CD4-positive, alpha-beta T cell treated with Interferon gamma for 1 hour (primary cell): ENCODE results near the gene BARX2.

Experiments used
- DNase-seq: peaks from one replicate; pipeline ENCODE4 v3.0.0-alpha.2; 2020

BARX2 gene

DNA sequence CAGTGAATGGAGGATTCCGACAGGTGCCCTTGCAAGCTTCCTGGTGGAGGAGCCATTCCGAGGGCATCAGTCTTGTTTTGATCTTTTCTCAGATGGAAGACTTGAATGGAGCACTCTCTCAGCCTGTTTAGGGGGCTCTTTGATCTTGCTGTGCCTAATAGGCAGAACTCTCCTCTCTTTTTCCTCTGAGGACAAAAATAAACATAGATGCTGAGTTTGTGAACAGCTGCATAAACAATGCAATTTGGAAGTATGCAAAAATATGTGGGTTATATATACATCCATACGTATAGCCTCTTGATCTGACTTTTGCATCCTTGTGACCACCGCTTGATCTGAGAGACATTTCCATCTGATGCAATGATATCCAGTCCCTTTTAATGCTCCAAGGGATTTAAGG, 29.1 kb downstream of the BARX2 start:
- DNase-seq: no peak

DNA sequence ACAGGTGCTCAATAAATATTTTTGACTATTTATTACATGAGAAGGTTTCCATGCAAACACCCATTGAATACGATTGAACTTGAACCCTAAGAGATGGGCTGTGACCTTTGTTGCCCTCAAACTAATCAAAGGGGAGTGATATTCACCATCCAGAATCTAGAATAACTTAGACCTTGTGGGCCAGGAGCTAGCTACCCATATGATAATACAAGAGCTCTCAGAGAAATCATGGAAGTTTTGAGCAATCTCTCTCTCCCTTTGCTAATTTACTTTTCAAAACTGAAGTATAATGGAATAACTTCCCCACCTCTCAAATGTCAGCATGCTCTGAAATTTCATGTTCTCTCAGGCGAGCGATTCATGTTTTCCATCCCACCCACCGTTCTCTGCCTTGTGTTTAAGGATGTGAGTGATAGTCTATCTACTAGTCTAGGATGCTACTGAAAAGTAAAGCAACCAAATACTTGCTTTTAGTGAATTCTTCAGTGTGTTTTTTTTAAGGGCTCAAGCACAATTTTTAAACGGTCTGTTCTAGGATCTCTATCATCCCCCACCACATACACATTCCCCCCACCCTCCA, 33.3 kb downstream of the BARX2 start:
- DNase-seq: no peak

DNA sequence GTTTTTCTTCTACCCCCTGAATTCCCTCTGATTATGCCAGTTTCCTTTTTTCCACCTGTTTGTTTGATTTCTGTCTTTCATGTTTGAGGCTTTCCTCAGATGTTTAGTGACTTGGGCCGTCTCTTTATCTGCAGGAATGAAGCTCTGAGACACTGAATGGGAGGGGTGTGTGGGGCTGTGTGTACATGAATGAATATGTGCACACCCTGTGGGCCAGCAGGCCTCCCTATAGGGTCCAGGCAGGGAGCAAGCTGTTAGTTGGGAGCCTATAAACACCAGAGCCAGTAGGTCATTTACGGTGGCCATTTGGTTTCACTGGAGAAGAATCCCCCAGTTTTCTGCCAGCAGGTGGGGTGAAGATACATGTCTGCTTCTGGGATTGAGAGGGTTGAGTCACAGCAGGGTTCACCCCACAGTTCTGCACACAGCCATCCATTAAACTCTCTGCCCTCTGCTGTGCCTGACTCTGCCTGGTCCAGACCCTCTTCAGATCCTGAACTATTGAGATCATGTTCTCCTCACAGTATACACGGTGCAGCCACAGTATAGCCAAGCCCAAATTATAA, 34.8 kb downstream of the BARX2 start:
- no peak for DNase-seq

DNA sequence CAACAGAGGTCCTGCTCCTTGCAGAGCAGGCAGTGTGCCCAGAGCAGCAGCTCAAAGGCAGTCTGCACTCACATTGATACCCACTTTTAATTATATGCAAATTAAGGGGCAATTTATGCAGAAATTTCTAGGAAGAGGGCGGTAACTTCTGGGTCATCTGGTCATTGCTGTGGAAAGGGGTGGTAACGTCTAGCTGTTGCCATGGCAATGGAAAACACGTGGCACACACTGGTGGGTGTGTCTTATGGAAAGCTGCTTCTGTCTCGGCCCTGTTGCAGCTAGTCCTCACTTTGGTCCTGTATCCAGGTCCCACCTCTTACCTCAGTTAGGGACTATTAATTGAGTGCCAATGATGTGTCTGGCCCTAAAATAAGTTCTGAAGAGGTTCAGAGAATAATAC, 36.8 kb downstream of the BARX2 start:
- no peak for DNase-seq

DNA sequence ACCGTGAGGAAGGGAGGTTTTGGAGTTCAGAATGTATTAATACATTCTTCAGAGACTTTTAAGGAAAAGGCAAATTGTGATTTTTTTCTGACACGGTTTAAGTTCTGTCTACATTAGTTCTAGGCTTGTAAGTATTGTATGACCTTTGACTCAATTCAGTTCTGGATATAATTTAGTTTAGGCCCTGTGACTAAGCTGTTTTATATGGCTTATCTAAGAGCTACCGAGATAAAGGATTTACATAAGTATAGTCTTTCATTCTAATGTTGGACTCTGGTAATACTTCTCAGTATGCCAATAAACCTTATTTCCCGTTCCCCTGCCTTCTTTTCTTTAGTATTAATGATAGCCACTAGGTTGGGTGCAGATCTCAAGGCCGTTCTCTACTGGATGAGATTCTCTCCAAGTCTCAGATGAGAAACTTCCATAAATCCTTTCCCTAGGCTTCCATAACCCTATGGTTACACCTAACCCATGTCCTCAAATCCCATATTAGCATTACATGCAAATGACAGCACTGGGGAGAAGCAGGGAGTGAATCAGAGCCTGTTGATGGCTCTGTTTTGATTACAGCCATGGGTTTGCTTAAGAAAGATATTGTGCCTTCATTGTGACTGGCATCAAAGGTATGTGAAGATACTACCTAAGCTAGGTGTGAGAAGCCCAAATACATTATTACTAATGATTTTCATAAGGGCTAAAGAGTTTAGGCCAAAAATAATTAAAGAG, 38.7 kb downstream of the BARX2 start:
- no peak for DNase-seq

DNA sequence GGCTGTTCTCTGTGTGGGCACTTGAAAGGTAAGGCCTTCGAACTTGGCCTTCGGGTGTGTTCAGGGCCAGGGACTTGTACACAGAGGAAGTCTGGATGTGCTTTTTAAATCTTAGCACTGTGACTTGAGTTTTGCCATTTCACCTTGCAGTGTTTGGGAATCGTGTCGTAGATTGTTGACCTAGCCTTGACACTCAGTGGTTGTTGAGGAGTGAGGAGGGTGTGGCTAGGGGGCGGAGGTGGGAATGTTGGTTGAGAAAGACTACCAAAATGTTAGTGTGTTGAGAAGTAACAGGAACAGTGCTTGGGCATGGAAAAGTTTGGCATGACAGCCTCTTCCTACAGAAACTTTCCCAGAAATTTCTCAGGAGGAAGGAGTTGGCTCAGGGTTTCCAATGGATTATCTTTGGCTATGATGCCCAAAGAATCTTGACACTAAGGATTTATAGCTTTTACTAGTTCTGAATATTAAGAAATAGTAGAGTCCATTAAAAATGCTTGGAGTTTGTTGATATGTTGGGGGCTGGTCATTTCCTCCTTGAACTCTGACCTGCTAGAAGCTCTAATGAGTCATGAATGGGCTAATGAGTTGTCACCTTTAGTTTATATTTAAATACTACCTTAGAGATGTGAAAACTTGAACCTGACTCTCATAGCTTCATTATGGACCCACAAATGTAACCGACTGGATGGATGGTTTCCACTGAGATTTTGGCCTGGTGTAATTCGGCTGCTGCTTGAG, 40.6 kb downstream of the BARX2 start:
- DNase-seq: no peak

DNA sequence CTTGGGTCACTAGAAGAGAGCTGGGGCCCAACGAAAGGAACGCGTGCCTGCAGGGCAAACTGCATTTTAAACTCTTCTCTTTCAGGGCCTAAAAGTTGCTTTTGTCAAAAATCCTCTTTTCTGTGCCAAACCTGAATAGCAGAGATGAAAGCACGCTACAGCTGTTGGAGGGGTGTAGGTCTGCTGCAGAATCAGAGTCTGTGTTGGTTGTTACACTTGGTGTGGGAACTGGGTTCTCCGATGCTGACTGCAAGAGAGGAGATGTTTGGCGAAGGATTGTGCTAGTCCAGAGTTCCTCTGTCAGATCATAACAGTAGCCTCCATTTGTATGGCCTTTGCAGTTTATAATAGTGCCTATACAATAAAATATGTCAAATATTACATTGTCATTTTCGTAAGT, 41.8 kb downstream of the BARX2 start:
- DNase-seq: no peak

DNA sequence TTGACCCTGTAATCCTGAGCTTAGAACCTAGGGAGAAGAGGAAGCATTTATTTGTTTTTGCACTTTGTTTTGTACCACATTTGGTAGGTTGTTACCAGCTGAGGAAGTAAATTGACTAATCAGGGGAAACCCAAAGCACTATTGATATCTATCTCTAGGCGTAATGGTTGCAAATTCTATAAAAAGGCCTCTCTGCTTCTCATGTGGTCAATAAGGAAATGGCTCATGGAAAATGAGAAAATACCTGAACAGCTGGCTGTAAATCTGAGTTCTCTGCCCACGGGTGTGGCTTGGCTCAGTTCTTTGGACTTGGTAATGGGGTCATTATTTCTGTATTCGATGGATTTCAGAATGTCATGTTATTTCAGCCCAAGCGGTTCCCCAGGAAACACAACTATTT, 42.4 kb downstream of the BARX2 start:
- no peak for DNase-seq

DNA sequence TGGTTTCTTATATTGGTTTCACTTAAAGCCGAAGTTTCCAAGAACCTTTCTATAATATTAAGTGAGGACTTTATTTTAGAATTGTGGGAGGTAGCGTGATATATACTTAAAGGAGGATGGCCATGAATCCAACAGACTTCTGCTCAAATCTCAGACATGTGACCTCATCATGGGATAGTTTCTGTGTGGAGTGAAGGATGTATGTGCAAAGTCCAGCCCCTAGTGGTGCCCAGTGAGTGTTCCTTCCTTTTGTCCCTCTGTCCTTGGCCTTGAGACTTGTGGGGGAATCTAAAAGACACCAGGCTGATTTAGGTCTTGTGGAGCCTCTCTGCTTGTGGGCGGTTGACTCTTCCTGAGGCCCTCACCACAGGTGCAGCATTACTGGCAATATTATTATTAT, 43.7 kb downstream of the BARX2 start:
- DNase-seq: no peak

DNA sequence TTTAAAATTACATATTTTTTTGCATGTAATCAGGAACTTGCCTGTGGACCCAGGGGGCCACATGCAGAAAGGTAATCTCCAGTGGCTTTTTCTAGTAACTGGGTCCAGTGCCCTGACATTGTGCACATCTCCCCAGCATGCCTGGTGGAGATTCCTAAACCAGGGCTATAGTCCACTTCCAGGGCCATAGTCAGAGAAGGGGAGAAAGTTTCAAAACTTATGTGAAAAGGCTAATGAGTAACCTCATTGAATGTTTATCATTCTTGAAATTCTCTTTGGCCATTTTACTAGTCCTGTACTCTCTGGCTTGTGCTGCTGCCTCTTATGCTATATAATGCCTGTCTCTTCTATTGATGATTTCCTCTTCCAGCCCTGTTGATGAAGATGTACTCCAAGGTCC, 47.8 kb downstream of the BARX2 start:
- DNase-seq: no peak

DNA sequence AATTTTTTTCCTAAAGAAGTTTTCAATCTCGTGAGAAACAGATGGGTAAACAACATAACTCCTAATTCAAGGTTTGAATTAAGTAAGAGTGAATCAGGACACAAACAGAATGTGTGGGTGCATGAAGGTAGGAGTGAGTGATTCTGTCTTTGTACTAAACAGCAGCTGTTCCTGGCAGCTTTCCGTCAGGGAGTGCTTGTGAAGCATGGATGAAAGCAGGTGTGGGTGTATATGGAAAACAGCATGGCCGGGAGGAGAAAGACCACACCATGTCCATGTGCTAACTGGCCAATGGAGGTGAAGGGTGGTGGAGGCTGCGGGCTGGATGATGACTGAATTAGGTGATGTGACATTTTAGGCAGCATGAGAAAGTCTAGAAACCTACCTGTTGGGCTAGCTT, 49.6 kb downstream of the BARX2 start:
- DNase-seq: no peak

DNA sequence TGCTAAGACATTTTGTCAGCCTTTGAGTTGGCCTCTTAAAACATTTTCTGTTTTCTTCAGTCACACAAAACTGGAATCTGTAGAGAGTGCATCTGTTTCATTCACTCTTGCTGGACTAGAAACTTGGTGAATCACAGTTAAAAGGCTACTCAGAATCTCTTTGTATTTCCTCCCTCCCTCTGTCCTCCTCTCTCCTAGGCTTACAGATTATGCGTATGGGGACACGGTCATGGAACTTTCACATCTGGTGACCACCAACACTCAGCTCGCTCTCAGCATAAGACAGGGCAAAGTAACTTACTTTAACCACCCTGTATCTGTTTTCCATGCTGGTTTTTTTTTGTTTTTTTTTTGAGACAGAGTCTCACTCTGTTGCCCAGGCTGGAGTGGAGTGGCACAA, 50.4 kb downstream of the BARX2 start:
- no peak for DNase-seq

DNA sequence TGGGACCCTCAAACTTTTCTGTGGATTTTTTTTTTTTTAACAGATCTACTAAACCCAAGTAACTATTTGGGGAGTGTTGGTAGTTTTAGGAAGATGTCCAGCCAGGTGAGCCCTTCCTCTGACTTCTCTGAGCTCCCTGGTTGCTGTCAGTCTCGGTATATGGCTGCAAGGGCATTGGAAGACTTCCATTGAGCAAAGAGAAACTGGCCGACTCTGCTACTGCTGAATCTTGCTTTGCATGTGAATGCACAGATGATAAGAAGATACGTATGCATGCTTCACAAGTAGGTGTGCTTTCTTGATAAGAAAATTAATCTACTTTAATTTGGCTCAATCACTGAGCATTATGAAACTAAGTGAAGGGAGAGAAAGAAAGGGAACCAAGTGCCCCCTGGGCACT, 51.1 kb downstream of the BARX2 start:
- no peak for DNase-seq

DNA sequence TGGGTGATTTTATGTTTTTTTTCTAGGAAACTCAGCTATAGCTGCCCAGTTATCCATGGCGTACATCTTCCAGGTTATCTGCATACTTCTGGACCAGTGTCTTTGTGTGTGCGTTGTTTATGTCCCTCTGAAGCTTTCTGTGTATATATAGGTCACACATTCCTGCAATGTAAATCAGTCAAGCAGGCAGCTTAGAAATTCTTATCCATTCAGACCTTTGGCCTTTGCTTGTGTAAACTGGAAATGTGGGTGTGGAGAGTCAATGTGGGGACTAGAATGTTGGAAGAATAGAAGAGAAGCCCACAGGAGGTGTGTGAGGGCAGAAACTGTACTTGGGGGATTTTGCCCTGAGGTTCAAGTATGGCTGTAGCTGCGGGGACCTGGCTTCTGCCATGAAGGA, 51.7 kb downstream of the BARX2 start:
- no peak for DNase-seq

DNA sequence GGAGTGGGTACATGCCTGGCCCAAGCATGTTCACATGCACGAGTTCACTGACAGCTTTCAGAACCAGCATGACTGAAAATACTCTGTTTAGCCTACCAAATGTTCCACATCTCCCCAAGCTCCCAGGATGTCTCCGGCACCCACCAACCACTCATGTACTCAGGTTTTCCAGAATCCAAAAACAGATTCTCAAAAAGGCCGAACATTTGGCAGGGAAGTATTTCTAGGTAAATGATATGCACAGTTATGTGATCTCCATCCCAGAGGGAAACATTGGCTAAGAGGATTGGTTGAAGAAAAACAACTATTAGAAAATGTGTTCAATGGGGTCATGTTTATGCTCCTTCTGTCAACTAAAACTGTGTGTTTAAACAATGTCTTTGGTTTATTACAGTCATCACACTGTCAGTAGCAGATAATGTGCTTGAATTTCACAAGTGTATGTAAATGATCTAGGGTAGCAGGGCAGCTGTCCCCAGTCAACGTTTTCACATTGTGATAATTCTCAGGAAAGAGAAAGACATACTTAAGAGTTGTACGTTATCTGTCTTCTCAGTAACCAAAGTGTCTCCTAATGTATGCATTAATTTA, 52.3 kb downstream of the BARX2 start:
- no peak for DNase-seq

DNA sequence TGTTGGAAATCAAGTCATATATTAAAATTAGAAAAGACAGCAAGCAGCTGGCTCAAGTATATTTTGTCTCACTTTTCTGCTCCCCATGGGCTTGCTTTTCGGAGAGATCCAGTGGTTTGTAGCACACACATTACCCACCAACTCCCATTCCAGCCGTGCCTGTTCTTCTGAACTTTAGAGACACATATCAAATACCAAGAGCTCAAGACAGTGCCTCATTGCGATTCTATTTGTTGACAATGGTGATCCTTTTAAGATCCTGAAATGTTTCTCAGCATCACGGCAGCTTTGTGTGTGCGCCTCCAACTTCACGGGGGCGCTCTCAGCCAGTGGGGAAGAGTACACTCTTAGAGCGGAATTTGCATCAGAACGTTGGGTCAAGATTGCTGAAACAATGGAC, 52.9 kb downstream of the BARX2 start:
- no peak for DNase-seq

DNA sequence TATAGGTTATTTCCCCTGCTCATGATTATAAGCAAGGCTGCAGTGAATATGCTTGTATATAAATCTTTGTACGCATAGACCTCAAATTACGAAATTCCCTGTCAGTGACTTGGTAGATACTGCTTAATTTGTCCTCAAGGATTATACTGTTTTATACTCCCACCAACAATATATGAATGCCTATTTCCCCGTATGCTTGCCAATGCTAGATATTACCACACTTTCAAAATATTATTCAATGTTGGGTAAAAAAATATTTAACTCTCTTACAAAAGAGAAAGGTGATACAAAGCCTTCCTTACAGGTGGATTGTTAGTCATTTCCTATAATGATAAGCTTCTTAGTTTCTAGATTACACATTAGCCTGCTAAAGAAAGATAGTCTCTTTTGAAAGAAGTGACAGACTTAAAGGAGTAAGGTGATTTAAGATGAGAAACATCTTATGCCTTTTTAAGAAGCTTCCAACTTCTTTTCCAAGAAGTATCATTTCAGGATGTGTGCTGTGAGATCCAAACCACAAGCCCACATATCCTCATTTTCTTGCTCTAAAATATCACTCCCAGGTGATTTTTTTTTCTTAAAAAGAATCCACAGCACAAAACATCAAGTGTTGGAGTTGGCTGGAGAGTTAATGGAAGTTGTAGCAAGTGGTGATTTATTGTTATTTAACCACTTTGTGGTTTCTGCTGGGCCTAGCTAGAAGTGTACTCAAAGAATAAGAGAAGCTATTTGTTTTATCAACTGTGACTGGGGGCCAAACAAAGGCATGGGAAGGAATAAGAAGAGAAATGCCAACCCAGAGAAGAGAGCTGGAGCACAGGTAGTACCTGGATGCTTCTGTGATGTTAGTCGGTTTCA, 59.2 kb downstream of the BARX2 start:
- DNase-seq: no peak

DNA sequence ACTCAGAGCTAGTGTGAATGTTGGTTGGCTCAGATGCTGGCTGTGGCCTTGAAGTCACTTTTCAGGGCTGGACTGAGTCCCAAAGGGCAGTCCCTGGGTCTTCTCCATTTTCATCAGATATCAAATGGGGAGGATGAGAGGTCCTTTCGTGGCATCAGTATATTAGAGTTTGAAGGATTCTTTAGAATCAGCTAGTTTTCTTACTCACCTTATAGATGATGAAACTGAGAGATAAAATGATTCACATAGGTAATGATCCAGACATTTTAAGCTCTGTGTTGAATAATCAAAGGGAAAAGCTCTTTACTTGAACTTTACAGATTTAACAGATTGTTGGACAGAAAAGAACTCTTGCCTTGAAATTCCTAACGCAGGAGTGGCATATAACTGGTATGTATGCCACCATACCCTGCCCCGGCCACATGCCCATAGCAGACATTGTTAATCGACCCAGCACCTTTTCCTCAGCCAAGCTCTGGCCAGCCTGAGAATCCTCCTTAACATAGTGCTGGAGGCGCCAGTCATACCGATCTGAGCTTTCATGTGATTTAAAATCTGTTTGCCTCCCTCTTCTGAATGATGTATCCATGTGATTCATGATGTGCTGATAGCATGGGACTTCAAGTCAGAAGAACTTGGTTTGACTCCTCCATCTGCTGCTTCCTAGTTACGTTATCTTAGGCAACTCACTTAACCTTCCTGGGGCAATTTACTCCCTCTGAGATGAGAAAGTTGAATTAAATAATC, 60.0 kb downstream of the BARX2 start:
- DNase-seq: no peak

DNA sequence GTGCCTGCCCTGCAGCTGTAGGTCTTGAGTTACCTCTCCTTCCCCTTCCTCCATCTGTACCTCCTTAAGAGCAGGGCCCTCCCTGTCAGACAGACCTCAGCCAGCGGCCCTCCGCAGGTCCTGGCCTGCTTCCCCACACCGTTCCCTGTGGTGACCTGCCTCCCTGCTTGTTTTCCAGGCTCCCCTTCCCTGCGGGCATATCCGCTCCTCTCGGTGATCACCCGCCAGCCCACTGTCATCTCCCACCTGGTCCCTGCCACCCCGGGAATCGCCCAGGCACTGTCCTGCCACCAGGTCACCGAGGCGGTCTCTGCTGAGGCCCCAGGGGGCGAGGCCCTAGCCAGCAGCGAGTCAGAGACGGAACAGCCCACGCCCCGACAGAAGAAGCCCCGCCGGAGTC, 60.9 kb downstream of the BARX2 start:
- DNase-seq: no peak

DNA sequence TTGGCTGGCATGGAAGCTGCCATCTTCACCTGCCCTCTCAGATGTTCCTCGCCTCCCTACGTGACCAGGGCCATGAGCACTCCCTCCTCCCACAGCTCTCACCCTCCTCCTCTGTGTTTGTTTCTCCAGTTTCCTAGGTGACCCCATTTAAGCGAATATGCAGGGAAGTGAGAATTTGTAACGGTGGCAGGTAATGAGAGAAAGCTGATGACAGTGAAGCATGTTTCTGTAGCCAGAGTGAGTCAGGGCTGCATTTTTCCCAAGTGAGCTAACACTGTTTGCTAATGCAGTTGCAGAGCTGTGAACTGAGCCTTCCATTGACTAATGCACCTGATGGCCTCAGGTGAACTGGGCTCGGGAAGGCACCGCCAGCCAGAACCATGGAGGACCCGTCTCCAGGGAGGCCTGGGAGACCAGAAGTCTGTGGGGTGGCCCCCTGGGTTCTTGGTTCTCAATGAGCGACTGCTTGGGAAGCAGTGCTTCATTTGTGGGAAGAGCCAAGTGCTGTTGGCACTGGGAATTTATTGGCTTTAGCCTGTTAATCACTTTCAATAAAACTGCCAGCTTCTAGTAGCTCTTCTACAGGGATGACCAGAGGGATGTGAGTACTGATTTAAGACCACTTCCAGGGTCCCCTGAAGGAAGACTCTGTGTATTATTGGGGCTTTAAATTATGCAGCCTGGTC, 64.5 kb downstream of the BARX2 start:
- DNase-seq: no peak

DNA sequence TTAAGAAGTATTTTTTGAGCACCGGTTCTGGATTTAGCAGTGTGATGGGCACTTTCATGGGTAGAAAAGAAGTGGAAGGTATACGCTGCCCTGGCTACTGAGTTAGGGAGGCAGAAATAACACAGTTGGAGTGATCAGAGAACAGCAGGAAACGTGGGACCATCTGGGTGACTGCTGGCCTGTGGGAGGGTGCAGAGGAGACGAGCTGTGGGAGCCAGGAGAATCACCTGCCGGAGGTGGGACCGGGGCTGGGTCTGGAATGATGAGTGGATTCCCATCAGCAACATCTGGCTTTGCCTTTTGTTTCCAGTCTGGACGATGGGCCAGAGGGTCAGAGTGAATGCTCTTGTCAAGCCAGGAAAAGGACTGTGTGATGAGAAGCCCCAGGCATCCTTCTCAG, 66.5 kb downstream of the BARX2 start:
- no peak for DNase-seq
